Measurements from ENCODE around the gene GABRG3.

GABRG3 gene

DNA sequence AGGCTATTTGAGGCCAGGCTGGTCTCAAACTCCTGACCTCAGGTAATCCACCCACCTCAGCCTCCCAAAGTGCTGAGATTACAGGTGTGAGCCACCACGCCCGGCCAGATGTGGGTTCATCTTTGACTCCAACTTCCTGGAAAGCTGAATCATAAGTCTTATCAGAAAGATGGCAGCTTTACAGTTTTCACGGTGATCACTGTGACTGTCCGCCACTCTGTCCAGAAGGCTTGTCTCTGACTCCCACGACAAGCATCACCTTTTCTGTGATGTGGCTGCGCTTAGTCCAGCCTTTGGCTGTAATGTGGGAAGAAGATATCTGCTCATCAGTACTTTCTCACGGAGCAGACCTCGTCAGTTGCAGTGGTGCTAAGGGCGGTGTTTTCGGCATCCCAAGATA, 527.7 kb downstream of the GABRG3 start:
- no peaks in the 10 kb centered on the region for H4K20me1 ChIP-seq (ENCODE audit: low read depth, low read length)
- no peak overlapping the region for H2AFZ ChIP-seq (ENCODE audit: low read depth, low read length, severe bottlenecking)
- H3F3A ChIP-seq (ENCODE audit: insufficient read depth) = no peaks in the 10 kb centered on the region
- no peaks in the 10 kb centered on the region for H3K79me2 ChIP-seq (ENCODE audit: insufficient read depth, low read length)
- no peak overlapping the region for H3K9ac ChIP-seq (ENCODE audit: low read length)
- H3K27me3 ChIP-seq (ENCODE audit: low read length) = no peaks in the 10 kb centered on the region
- H3K9me3 ChIP-seq (ENCODE audit: insufficient read depth, low read length) = no peaks in the 10 kb centered on the region
- H3K4me2 ChIP-seq (ENCODE audit: low read depth, low read length, poor library complexity, severe bottlenecking) = no peak overlapping the region
- no peaks in the 10 kb centered on the region for H3K9me2 ChIP-seq (replicated peaks; ENCODE audit: insufficient read depth, low read length)
- H3K36me3 ChIP-seq (ENCODE audit: low read length) = no peaks in the 10 kb centered on the region
- no peak overlapping the region for H3K27ac ChIP-seq (ENCODE audit: low read depth, low read length)
- H3K4me3 ChIP-seq (ENCODE audit: insufficient read depth, low read length, poor library complexity, severe bottlenecking) = no peak overlapping the region
- TF ChIP-seq CTCF (IDR thresholded peaks at IDR 0.05; ENCODE audit: insufficient read depth, low read length, poor library complexity, severe bottlenecking) (no peak), EZH2phosphoT487 (conservative IDR thresholded peaks at IDR 0.05; ENCODE audit: low read length) (no peak)

DNA sequence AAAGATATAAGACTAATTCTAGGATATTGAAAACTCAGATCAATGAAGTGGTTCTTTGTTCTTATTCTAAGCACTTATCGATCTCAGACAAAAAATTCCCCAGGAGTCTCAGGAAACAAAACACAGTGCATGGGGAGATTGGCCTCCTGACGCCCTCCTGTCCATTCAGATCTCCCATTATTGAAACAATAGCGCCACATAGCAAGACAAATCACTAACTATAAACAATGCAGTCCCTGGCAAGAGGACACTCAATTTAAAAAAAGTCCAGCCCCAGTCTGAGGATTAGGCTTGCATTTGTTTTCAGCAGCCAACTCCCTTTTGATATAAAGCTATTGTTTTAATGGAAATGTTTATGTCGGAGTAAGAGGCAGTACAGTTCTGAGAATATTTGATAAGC, 528.2 kb downstream of the GABRG3 start:
- Histone ChIP-seq H4K20me1 (ENCODE audit: low read depth, low read length) (no peaks in the 10 kb centered on the region), H3F3A (ENCODE audit: insufficient read depth) (no peaks in the 10 kb centered on the region), H3K9me3 (ENCODE audit: insufficient read depth, low read length) (no peaks in the 10 kb centered on the region), H3K79me2 (ENCODE audit: insufficient read depth, low read length) (no peaks in the 10 kb centered on the region), H3K4me3 (ENCODE audit: insufficient read depth, low read length, poor library complexity, severe bottlenecking) (no peak overlapping the region), H3K4me2 (ENCODE audit: low read depth, low read length, poor library complexity, severe bottlenecking) (no peak overlapping the region), H3K9ac (ENCODE audit: low read length) (no peak overlapping the region), H3K27me3 (ENCODE audit: low read length) (no peaks in the 10 kb centered on the region), H3K9me2 (replicated peaks; ENCODE audit: insufficient read depth, low read length) (no peaks in the 10 kb centered on the region), H3K27ac (ENCODE audit: low read depth, low read length) (no peak overlapping the region), H3K36me3 (ENCODE audit: low read length) (no peaks in the 10 kb centered on the region), H2AFZ (ENCODE audit: low read depth, low read length, severe bottlenecking) (no peak overlapping the region)
- TF ChIP-seq EZH2phosphoT487 (conservative IDR thresholded peaks at IDR 0.05; ENCODE audit: low read length) = no peak
- no peak for TF ChIP-seq CTCF (IDR thresholded peaks at IDR 0.05; ENCODE audit: insufficient read depth, low read length, poor library complexity, severe bottlenecking)

DNA sequence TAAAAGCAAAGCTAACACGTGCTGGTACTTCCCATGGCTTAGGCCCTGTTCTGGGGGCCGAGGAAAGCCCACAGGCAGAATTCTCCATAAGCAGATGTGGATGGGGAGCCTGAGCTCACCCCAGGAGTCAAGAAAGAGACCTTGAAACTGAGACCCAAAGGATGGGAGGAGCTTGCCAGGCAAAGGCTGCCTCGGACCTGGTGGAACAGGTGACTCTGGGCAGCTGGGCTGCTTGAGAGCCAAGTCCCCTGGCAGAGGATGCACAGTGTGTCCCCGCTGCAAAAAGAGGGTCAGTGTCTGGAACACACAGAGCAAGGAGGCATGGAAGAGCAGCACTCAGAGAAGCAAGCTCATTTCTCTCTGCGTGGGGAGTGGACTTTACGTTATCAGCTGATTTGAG, 528.7 kb downstream of the GABRG3 start:
- no peak for TF ChIP-seq EZH2phosphoT487 (conservative IDR thresholded peaks at IDR 0.05; ENCODE audit: low read length)
- no peak for TF ChIP-seq CTCF (IDR thresholded peaks at IDR 0.05; ENCODE audit: insufficient read depth, low read length, poor library complexity, severe bottlenecking)
- Histone ChIP-seq H3K27me3 (ENCODE audit: low read length) (no peaks in the 10 kb centered on the region), H3K9ac (ENCODE audit: low read length) (no peak overlapping the region), H3K27ac (ENCODE audit: low read depth, low read length) (no peak overlapping the region), H3F3A (ENCODE audit: insufficient read depth) (no peaks in the 10 kb centered on the region), H2AFZ (ENCODE audit: low read depth, low read length, severe bottlenecking) (no peak overlapping the region), H3K36me3 (ENCODE audit: low read length) (no peaks in the 10 kb centered on the region), H3K4me3 (ENCODE audit: insufficient read depth, low read length, poor library complexity, severe bottlenecking) (no peak overlapping the region), H3K9me3 (ENCODE audit: insufficient read depth, low read length) (no peaks in the 10 kb centered on the region), H3K79me2 (ENCODE audit: insufficient read depth, low read length) (no peaks in the 10 kb centered on the region), H3K9me2 (replicated peaks; ENCODE audit: insufficient read depth, low read length) (no peaks in the 10 kb centered on the region), H4K20me1 (ENCODE audit: low read depth, low read length) (no peaks in the 10 kb centered on the region), H3K4me2 (ENCODE audit: low read depth, low read length, poor library complexity, severe bottlenecking) (no peak overlapping the region)

DNA sequence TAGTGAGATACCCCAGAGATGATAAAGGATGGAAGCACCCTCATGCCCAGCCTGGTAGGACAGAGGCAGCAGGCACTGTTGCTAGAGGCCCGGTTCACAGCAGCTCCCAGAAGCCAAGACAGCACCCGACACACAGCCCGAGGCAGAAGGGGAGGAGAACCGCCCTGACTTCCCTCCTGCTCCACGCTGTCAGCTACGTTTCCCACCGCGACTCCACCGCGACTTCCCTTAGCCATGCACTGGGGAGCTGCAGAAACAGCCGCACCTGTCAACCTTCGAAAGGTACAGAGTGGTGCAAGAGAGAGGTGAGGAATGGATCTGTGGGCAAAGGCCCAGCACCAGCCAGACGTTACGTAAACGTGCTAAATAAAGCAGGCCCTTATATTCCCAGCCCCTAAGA, 529.2 kb downstream of the GABRG3 start:
- Histone ChIP-seq H4K20me1 (ENCODE audit: low read depth, low read length) (no peaks in the 10 kb centered on the region), H2AFZ (ENCODE audit: low read depth, low read length, severe bottlenecking) (no peak overlapping the region), H3K79me2 (ENCODE audit: insufficient read depth, low read length) (no peaks in the 10 kb centered on the region), H3K9ac (ENCODE audit: low read length) (no peak overlapping the region), H3K27me3 (ENCODE audit: low read length) (no peaks in the 10 kb centered on the region), H3K9me3 (ENCODE audit: insufficient read depth, low read length) (no peaks in the 10 kb centered on the region), H3K9me2 (replicated peaks; ENCODE audit: insufficient read depth, low read length) (no peaks in the 10 kb centered on the region), H3K27ac (ENCODE audit: low read depth, low read length) (no peak overlapping the region), H3F3A (ENCODE audit: insufficient read depth) (no peaks in the 10 kb centered on the region), H3K4me2 (ENCODE audit: low read depth, low read length, poor library complexity, severe bottlenecking) (no peak overlapping the region), H3K4me3 (ENCODE audit: insufficient read depth, low read length, poor library complexity, severe bottlenecking) (no peak overlapping the region), H3K36me3 (ENCODE audit: low read length) (no peaks in the 10 kb centered on the region)
- TF ChIP-seq CTCF (IDR thresholded peaks at IDR 0.05; ENCODE audit: insufficient read depth, low read length, poor library complexity, severe bottlenecking) (no peak), EZH2phosphoT487 (conservative IDR thresholded peaks at IDR 0.05; ENCODE audit: low read length) (no peak)
